Cardiac muscle cell (in vitro differentiated cells and primary cell): ENCODE data around the gene ZNF768. TPM values are rescaled to one million over a fixed set of nuclear protein-coding genes. Genes with fewer than 3 reads are reported as not detected.
A peak's percentile ranks its signal among the peaks of the same experiment; 100 is the strongest.

Experiments
- DNase-seq, 2 donors: peaks; one replicate each; pipeline versions ENCODE4 v3.0.0 to v3.0.0-alpha.2; 2010 to 2017; ENCODE audit warnings: low read depth in 1 of 2, low spot score in 1 of 2
- H3K27ac ChIP-seq: fragments of 200-600 bp; sonication (generic); 2 replicates; pipeline ENCODE4 v1.5.1; 2016
- H3K27me3 ChIP-seq: fragments of 200-600 bp; sonication (generic); 2 replicates; pipeline ENCODE4 v1.6.0; 2016; ENCODE audit warnings: control low read depth
- H3K36me3 ChIP-seq: fragments of 200-600 bp; sonication (generic); 2 replicates; pipeline ENCODE4 v1.5.1; 2016; ENCODE audit warnings: control low read depth
- H3K4me1 ChIP-seq: fragments of 200-600 bp; sonication (generic); 2 replicates; pipeline ENCODE4 v1.8.1; 2017; ENCODE audit warnings: low read depth, mild to moderate bottlenecking, mixed run types
- H3K4me3 ChIP-seq: fragments of 200-600 bp; sonication (generic); 2 replicates; pipeline ENCODE4 v1.5.1; 2016; ENCODE audit warnings: mild to moderate bottlenecking
- H3K9me3 ChIP-seq: fragments of 200-600 bp; sonication (generic); 2 replicates; pipeline ENCODE4 v1.5.1; 2017; ENCODE audit warnings: low read depth, mild to moderate bottlenecking, control low read depth
- CTCF ChIP-seq: IDR thresholded peaks from 2 replicates; pipeline ENCODE4 v1.5.1; 2012; ENCODE audit warnings: low read depth, mild to moderate bottlenecking, low read length
- polyA plus RNA-seq: library from polyadenylated mRNA; unstranded; fragments of >200 nt; fragmentation: Nextera tagmentation; extraction: Ambion mirVana; gene quantifications from 2 replicates; pipeline ENCODE4 v1.2.1, GENCODE V29; 2016
- total RNA-seq: library from RNA; depleted of rRNA; stranded (reverse); fragments of >200 nt; gene quantifications from 2 replicates; pipeline ENCODE4 v1.2.3, GENCODE V29; 2016

ZNF768 gene
- total and polyA plus RNA-seq, 2 experiments from 2014 or later, result 19.4 to 79.1 TPM

GRCh38 chr16:30488764-30489605 is 37.4 kb downstream of the ZNF768 start:
- no peak overlapping the region for H3K4me3 ChIP-seq
- TF ChIP-seq CTCF, result no peak
- no peaks in the 10 kb centered on the region for H3K36me3 ChIP-seq
- H3K9me3 ChIP-seq, result no peaks in the 10 kb centered on the region
- no peak for DNase-seq
- no peaks in the 10 kb centered on the region for H3K27me3 ChIP-seq
- no peak overlapping the region for H3K27ac ChIP-seq
- no peaks in the 10 kb centered on the region for H3K4me1 ChIP-seq

GRCh38 chr16:30485818-30486436 is 40.4 kb downstream of the ZNF768 start:
- Histone ChIP-seq H3K27me3 (no peaks in the 10 kb centered on the region), H3K27ac (no peak overlapping the region), H3K4me3 (no peak overlapping the region), H3K4me1 (no peaks in the 10 kb centered on the region), H3K36me3 (no peaks in the 10 kb centered on the region), H3K9me3 (no peaks in the 10 kb centered on the region)
- no peak for TF ChIP-seq CTCF
- peak in 1 of 2 donors; percentile 18 for DNase-seq

- H3K4me3 ChIP-seq, result no peak overlapping the region
- H3K36me3 ChIP-seq, result no peaks in the 10 kb centered on the region
- H3K27me3 ChIP-seq, result no peaks in the 10 kb centered on the region
- no peaks in the 10 kb centered on the region for H3K9me3 ChIP-seq
- H3K4me1 ChIP-seq, result no peaks in the 10 kb centered on the region
- no peak for TF ChIP-seq CTCF
- no peak for DNase-seq
- no peak overlapping the region for H3K27ac ChIP-seq
Observed at GRCh38 chr16:30484887-30485286, 41.5 kb downstream of the ZNF768 start.

- Histone ChIP-seq H3K27me3 (no peaks in the 10 kb centered on the region), H3K4me1 (no peaks in the 10 kb centered on the region), H3K36me3 (no peaks in the 10 kb centered on the region), H3K9me3 (no peaks in the 10 kb centered on the region), H3K4me3 (no peak overlapping the region), H3K27ac (no peak overlapping the region)
- no peak for DNase-seq
- peak; percentile 19 for TF ChIP-seq CTCF
Observed at GRCh38 chr16:30482366-30482765, 44.0 kb downstream of the ZNF768 start.

- Histone ChIP-seq H3K27me3 (no peaks in the 10 kb centered on the region), H3K36me3 (no peaks in the 10 kb centered on the region), H3K9me3 (no peaks in the 10 kb centered on the region), H3K4me1 (no peaks in the 10 kb centered on the region), H3K27ac (no peak overlapping the region), H3K4me3 (no peak overlapping the region)
- TF ChIP-seq CTCF, result no peak
- DNase-seq, result no peak
Observed at GRCh38 chr16:30481381-30481780, 45.0 kb downstream of the ZNF768 start.
